Gastrocnemius medialis (tissue), 4 donors: ENCODE results near the gene FAM118A. TPM values are rescaled to one million over a fixed set of nuclear protein-coding genes. Genes with fewer than 3 reads are reported as not detected.
"Not testable (repeated sequence)": the region's sequence is repeated elsewhere in the genome, so short reads cannot be mapped to it uniquely, and the experiment has no call there.

Experiments used
- ATAC-seq, 2 donors: fragments of 150-250 bp; one replicate each; pipeline ENCODE4 v1.9.1; 2016
- DNase-seq, 2 donors: peaks; one replicate each; pipeline ENCODE4 v3.0.0-alpha.2; 2019
- H3K27ac ChIP-seq, 4 donors: fragments of 200-600 bp; sonication (generic); 1 replicate in 1 of 4; 2 replicates in 3 of 4; pipeline ENCODE4 v1.5.1; 2016 to 2018; ENCODE audit warnings: mild to moderate bottlenecking in 2 of 4, moderate library complexity in 1 of 4
- H3K27me3 ChIP-seq, 3 donors: fragments of 200-600 bp; sonication (generic) in 2 of 3; 1 replicate in 1 of 3; 2 replicates in 2 of 3; pipeline versions ENCODE4 v1.5.1 to v1.6.0; 2016 to 2019; ENCODE audit warnings: mild to moderate bottlenecking in 1 of 3, moderate library complexity in 1 of 3
- H3K36me3 ChIP-seq, 2 donors: fragments of 200-600 bp; sonication (generic) in 1 of 2; one replicate each; pipeline ENCODE4 v1.5.1; 2017 to 2018
- H3K4me1 ChIP-seq, 2 donors: fragments of 200-600 bp; sonication (generic) in 1 of 2; one replicate each; pipeline ENCODE4 v1.5.1; 2016 to 2017; ENCODE audit warnings: mild to moderate bottlenecking in 2 of 2
- H3K4me3 ChIP-seq, 4 donors: fragments of 200-600 bp; sonication (generic) in 3 of 4; 1 replicate in 1 of 4; 2 replicates in 3 of 4; pipeline ENCODE4 v1.5.1; 2016 to 2019; ENCODE audit warnings: mild to moderate bottlenecking in 2 of 4
- H3K9me3 ChIP-seq, 3 donors: fragments of 200-600 bp; sonication (generic) in 2 of 3; 1 replicate in 1 of 3; 2 replicates in 2 of 3; pipeline ENCODE4 v1.5.1; 2016 to 2019
- POLR2A ChIP-seq, 2 donors: fragments of 450-650 bp; IDR thresholded peaks; one replicate each; pipeline ENCODE4 v1.6.1; 2017; ENCODE audit warnings: antibody characterized with exemption in 2 of 2, mild to moderate bottlenecking in 2 of 2, moderate library complexity in 2 of 2
- in situ Hi-C, 4 donors: fragments of 200-750 bp; cut with MboI; loops; one replicate each; pipeline versions ENCODE4 v1.15.0 to v1.8.0; 2017; ENCODE audit warnings: low sequenced_read_pairs in 4 of 4
- intact Hi-C: fragments of 100-400 bp; cut with DNase I; formaldehyde crosslinking; loops from one replicate; pipeline ENCODE4 v1.15.1; 2023; ENCODE audit warnings: low total_unique reads
- total RNA-seq, 4 donors: library from RNA; depleted of rRNA; stranded (reverse); fragments of >200 nt; gene quantifications; one replicate each; pipeline versions ENCODE4 v1.1.0 to v1.2.3, GENCODE V29; 2016
- TF ChIP-seq, protein P1 (sequence below), 5 experiments: fragments of 450-650 bp in 3 of 5; fragments of 200-600 bp in 2 of 5; sonication (generic) in 2 of 5; IDR thresholded peaks in 4 of 5; conservative IDR thresholded peaks in 1 of 5; 1 replicate in 4 of 5; 2 replicates in 1 of 5; pipeline ENCODE4 v1.5.1; 2016 to 2019; ENCODE audit warnings: antibody characterized with exemption in 5 of 5, mild to moderate bottlenecking in 3 of 5, moderate library complexity in 3 of 5

FAM118A gene
- total RNA-seq, 4 donors from 2014 or later, result 4.1 to 30.0 (median 24.2) TPM

DNA sequence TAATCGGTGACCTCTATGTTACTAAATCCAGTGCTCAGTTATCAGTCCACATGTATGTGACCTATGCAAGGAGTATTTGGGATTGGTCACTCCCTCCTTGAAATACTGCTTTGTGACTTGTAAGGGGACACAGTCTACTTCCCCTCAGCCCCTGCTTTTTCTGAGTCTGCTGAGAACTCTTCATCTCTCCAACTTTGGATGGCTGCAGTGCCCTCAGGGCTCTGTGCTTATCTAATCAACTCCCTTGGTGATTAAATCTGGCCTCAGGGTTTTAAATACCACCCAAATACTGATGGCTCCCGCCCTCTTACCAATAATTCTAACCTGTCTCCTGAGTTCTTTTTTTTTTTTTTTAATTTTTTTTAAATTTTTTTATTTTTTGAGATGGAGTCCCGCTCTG is 40.2 kb downstream of the FAM118A start:
- DNase-seq, result no peak
- H3K4me3 ChIP-seq, result no peak overlapping the region

DNA sequence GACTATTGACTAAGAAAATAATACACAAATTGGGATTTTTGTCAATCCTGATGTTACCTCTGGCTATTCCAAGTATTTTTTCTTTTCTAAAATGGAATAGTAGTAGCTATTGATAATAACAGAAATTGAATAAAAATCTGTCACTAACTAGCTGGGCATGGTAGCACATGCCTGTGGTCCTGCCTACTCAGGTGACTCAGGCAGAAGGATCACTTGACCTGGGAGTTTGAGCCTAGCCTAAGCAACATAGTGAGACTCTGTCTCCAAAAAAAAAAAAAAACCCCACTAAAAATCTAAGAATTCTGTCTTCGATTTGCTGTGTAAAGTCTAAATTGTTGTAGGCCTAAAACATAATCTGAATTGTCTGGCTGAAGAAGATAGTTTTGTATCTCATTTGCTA is 42.2 kb downstream of the FAM118A start:
- Histone ChIP-seq H3K9me3 (no peaks in the 10 kb centered on the region), H3K4me1 (peaks cover 0 to 4% of the 10 kb centered on the region in 2 donors), H3K4me3 (no peak overlapping the region), H3K36me3 (no peaks in the 10 kb centered on the region), H3K27me3 (no peaks in the 10 kb centered on the region), H3K27ac (no peak overlapping the region)
- in situ Hi-C loops, result no loop called here
- TF ChIP-seq, protein P1, sequence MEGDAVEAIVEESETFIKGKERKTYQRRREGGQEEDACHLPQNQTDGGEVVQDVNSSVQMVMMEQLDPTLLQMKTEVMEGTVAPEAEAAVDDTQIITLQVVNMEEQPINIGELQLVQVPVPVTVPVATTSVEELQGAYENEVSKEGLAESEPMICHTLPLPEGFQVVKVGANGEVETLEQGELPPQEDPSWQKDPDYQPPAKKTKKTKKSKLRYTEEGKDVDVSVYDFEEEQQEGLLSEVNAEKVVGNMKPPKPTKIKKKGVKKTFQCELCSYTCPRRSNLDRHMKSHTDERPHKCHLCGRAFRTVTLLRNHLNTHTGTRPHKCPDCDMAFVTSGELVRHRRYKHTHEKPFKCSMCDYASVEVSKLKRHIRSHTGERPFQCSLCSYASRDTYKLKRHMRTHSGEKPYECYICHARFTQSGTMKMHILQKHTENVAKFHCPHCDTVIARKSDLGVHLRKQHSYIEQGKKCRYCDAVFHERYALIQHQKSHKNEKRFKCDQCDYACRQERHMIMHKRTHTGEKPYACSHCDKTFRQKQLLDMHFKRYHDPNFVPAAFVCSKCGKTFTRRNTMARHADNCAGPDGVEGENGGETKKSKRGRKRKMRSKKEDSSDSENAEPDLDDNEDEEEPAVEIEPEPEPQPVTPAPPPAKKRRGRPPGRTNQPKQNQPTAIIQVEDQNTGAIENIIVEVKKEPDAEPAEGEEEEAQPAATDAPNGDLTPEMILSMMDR (IDR thresholded peaks at IDR 0.05 in 4 of 5, conservative IDR thresholded peaks at IDR 0.05 in 1 of 5), result no peak
- no peak for TF ChIP-seq POLR2A (IDR thresholded peaks at IDR 0.05)
- ATAC-seq (no peak), DNase-seq (no peak)
- intact Hi-C loops, result no loop called here

More for the DNA sequence above, 40.2 kb downstream of the FAM118A start:
- intact Hi-C loops (no loop called here), in situ Hi-C loops (no loop called here)
- TF ChIP-seq, protein P1 (IDR thresholded peaks at IDR 0.05 in 4 of 5, conservative IDR thresholded peaks at IDR 0.05 in 1 of 5), result no peak
- no peak for TF ChIP-seq POLR2A (IDR thresholded peaks at IDR 0.05)
- Histone ChIP-seq H3K9me3 (no peaks in the 10 kb centered on the region), H3K27ac (no peak overlapping the region), H3K27me3 (no peaks in the 10 kb centered on the region), H3K4me1 (peaks cover 0 to 4% of the 10 kb centered on the region in 2 donors), H3K36me3 (peaks cover 0 to 3% of the 10 kb centered on the region in 2 donors)
- no peak for ATAC-seq

DNA sequence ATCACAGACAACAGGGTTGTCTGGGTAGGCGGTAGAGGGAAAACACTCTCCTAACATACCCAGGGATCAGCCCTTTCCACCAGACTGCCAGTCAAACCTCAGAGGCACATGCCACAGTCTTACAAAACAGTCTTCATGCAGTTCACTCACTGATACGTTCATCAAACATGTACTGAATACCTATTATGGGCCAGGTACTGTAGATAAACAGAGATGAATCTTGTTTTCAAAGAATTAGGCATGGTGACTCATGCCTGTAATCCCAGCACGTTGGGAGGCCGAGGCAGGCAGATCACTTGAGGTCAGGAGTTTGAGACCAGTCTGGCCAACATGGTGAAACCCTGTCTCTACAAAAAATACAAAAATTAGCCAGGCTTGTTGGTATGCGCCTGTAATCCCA is 43.0 kb downstream of the FAM118A start:
- intact Hi-C loops, H3K4me1 ChIP-seq, H3K27me3 ChIP-seq, H3K4me3 ChIP-seq, in situ Hi-C loops, H3K36me3 ChIP-seq, DNase-seq, H3K9me3 ChIP-seq, ATAC-seq, H3K27ac ChIP-seq: not testable (repeated sequence)

DNA sequence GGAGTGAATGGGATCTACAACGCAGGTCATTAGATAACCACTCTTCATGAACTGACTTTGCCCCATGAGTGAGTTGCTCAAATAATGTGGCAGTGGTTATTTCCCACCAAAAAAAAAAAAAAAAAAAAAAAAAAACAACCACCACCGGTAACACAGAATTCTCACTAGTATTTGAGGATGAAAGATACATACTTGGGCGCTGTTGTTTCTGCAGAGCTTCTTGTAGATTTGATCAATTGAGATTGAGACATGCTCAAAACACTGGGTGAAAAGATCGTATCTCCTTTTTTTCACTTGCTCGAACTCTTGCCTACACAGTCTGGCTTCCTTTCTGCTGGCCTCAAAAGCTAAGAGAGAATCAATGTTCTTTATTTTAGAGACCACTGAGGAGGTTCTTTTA is 44.1 kb downstream of the FAM118A start:
- H3K4me1 ChIP-seq, result peaks cover 0 to 4% of the 10 kb centered on the region in 2 donors
- in situ Hi-C loops, result no loop called here
- no peaks in the 10 kb centered on the region for H3K27me3 ChIP-seq
- TF ChIP-seq, protein P1 (IDR thresholded peaks at IDR 0.05 in 4 of 5, conservative IDR thresholded peaks at IDR 0.05 in 1 of 5), result no peak
- intact Hi-C loops, result no loop called here
- H3K9me3 ChIP-seq, result no peaks in the 10 kb centered on the region
- no peaks in the 10 kb centered on the region for H3K36me3 ChIP-seq
- no peak overlapping the region for H3K27ac ChIP-seq
- H3K4me3 ChIP-seq, result no peak overlapping the region
- ATAC-seq (no peak), DNase-seq (no peak)

DNA sequence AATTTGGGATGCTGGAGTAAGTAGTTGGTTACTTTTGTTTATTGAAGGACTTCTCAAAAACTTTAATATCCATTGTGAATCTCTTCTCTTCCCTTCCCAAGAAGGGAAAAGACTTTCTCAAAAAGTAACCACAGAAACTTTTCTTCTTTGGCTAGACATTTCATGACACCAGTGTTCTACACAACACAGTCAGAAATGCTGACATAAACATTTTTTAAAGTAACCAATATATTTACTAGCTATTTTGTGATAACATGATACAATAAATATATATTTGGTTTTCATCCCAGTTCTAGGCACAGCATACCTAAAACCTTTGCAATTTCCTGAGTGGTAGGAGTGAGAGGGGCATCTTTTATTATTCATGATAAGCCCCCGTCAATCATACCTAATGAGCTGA is 47.8 kb downstream of the FAM118A start:
- in situ Hi-C loops, result no loop called here
- TF ChIP-seq, protein P1 (IDR thresholded peaks at IDR 0.05 in 4 of 5, conservative IDR thresholded peaks at IDR 0.05 in 1 of 5), result no peak
- TF ChIP-seq POLR2A (IDR thresholded peaks at IDR 0.05), result no peak
- no peak for DNase-seq
- H3K4me3 ChIP-seq, result no peak overlapping the region
- intact Hi-C loops, result no loop called here
- no peak overlapping the region for H3K27ac ChIP-seq
- no peaks in the 10 kb centered on the region for H3K9me3 ChIP-seq
- peaks cover 2 to 9% (median 7%) of the 10 kb centered on the region in 3 donors for H3K27me3 ChIP-seq
- ATAC-seq, result no peak
- peaks cover 0 to 3% of the 10 kb centered on the region in 2 donors for H3K4me1 ChIP-seq
- H3K36me3 ChIP-seq, result no peaks in the 10 kb centered on the region
